HEK293 (cell line): ENCODE measurements around the gene ARHGAP33.

Experiments used
- HOXA7 ChIP-seq: sonication (generic); formaldehyde crosslinking; IDR thresholded peaks from 2 replicates; pipeline ENCODE4 v1.8.1; 2022; ENCODE audit warnings: missing genetic modification reagents, borderline replicate concordance
- HOXD13 ChIP-seq: sonication (generic); formaldehyde crosslinking; IDR thresholded peaks from 2 replicates; pipeline ENCODE4 v1.8.0; 2022; ENCODE audit warnings: missing genetic modification reagents, borderline replicate concordance
- OVOL3 ChIP-seq: fragments of 450-650 bp; formaldehyde crosslinking; IDR thresholded peaks from 2 replicates; pipeline ENCODE4 v1.5.1; 2016; ENCODE audit warnings: missing biosample characterization, missing genetic modification characterization
- REPIN1 ChIP-seq: fragments of 450-650 bp; formaldehyde crosslinking; IDR thresholded peaks from 2 replicates; pipeline ENCODE4 v1.5.1; 2017; ENCODE audit warnings: missing biosample characterization, missing genetic modification characterization, low read depth
- SCRT1 ChIP-seq: fragments of 450-650 bp; formaldehyde crosslinking; IDR thresholded peaks from 2 replicates; pipeline ENCODE4 v1.5.1; 2016; ENCODE audit warnings: missing biosample characterization, missing genetic modification characterization, borderline replicate concordance
- SCRT2 ChIP-seq: fragments of 450-650 bp; formaldehyde crosslinking; IDR thresholded peaks from 2 replicates; pipeline ENCODE4 v1.5.1; 2016; ENCODE audit warnings: missing biosample characterization, missing genetic modification characterization
- SP3 ChIP-seq: fragments of 450-650 bp; formaldehyde crosslinking; IDR thresholded peaks from 2 replicates; pipeline ENCODE4 v1.5.1; 2016; ENCODE audit warnings: missing biosample characterization, missing genetic modification characterization
- ZNF132 ChIP-seq: fragments of 450-650 bp; formaldehyde crosslinking; IDR thresholded peaks from 2 replicates; pipeline ENCODE4 v1.5.1; 2017; ENCODE audit warnings: missing biosample characterization, missing genetic modification characterization, borderline replicate concordance
- ZNF138 ChIP-seq: fragments of 450-650 bp; formaldehyde crosslinking; IDR thresholded peaks from 2 replicates; pipeline ENCODE4 v1.5.1; 2016; ENCODE audit warnings: missing biosample characterization, missing genetic modification characterization, borderline replicate concordance
- ZNF223 ChIP-seq: fragments of 450-650 bp; formaldehyde crosslinking; IDR thresholded peaks from 2 replicates; pipeline ENCODE4 v1.5.1; 2016; ENCODE audit warnings: missing biosample characterization, missing genetic modification characterization
- ZNF24 ChIP-seq: fragments of 450-650 bp; formaldehyde crosslinking; IDR thresholded peaks from 2 replicates; pipeline ENCODE4 v1.5.1; 2016; ENCODE audit warnings: missing biosample characterization, missing genetic modification characterization
- ZNF292 ChIP-seq: fragments of 450-650 bp; formaldehyde crosslinking; IDR thresholded peaks from 2 replicates; pipeline ENCODE4 v1.5.1; 2016; ENCODE audit warnings: low read depth, missing biosample characterization, missing genetic modification characterization, borderline replicate concordance
- ZNF302 ChIP-seq: fragments of 450-650 bp; formaldehyde crosslinking; IDR thresholded peaks from 2 replicates; pipeline ENCODE4 v1.5.1; 2016; ENCODE audit warnings: missing biosample characterization, missing genetic modification characterization, low read depth
- ZNF426 ChIP-seq: fragments of 450-650 bp; formaldehyde crosslinking; IDR thresholded peaks from 2 replicates; pipeline ENCODE4 v1.5.1; 2017; ENCODE audit warnings: missing biosample characterization, missing genetic modification characterization, mild to moderate bottlenecking, inconsistent platforms, moderate library complexity
- ZNF521 ChIP-seq: fragments of 450-650 bp; formaldehyde crosslinking; IDR thresholded peaks from 2 replicates; pipeline ENCODE4 v1.5.1; 2017; ENCODE audit warnings: missing biosample characterization, mild to moderate bottlenecking, missing genetic modification characterization
- ZNF558 ChIP-seq: fragments of 450-650 bp; formaldehyde crosslinking; IDR thresholded peaks from 2 replicates; pipeline ENCODE4 v1.5.1; 2016; ENCODE audit warnings: missing biosample characterization, missing genetic modification characterization
- ZNF585B ChIP-seq: fragments of 450-650 bp; formaldehyde crosslinking; IDR thresholded peaks from 2 replicates; pipeline ENCODE4 v1.5.1; 2016; ENCODE audit warnings: missing biosample characterization, missing genetic modification characterization
- ZNF600 ChIP-seq: fragments of 450-650 bp; formaldehyde crosslinking; IDR thresholded peaks from 2 replicates; pipeline ENCODE4 v1.5.1; 2016; ENCODE audit warnings: missing biosample characterization, missing genetic modification characterization
- ZNF658 ChIP-seq: fragments of 450-650 bp; formaldehyde crosslinking; IDR thresholded peaks from 2 replicates; pipeline ENCODE4; 2016; ENCODE audit warnings: missing biosample characterization, missing genetic modification characterization
- ZNF664 ChIP-seq: fragments of 450-650 bp; formaldehyde crosslinking; IDR thresholded peaks from 2 replicates; pipeline ENCODE4 v1.5.1; 2016; ENCODE audit warnings: missing biosample characterization, missing genetic modification characterization
- ZNF843 ChIP-seq: fragments of 450-650 bp; formaldehyde crosslinking; IDR thresholded peaks from 2 replicates; pipeline ENCODE4 v1.5.1; 2016; ENCODE audit warnings: missing biosample characterization, missing genetic modification characterization
- TF ChIP-seq, protein P1 (sequence below): fragments of 450-650 bp; formaldehyde crosslinking; IDR thresholded peaks from 2 replicates; pipeline ENCODE4 v1.5.0; 2017; ENCODE audit warnings: missing biosample characterization, missing genetic modification characterization, borderline replicate concordance
- TF ChIP-seq, protein P2 (sequence below): fragments of 450-650 bp; formaldehyde crosslinking; IDR thresholded peaks from 2 replicates; pipeline ENCODE4 v1.5.1; 2016; ENCODE audit warnings: missing biosample characterization, missing genetic modification characterization, borderline replicate concordance
- TF ChIP-seq, protein P3 (sequence below): fragments of 450-650 bp; formaldehyde crosslinking; IDR thresholded peaks from 2 replicates; pipeline ENCODE4 v1.5.1; 2016; ENCODE audit warnings: missing biosample characterization, missing genetic modification characterization
- TF ChIP-seq, protein P4 (sequence below): fragments of 450-650 bp; formaldehyde crosslinking; IDR thresholded peaks from 2 replicates; pipeline ENCODE4 v1.5.1; 2017; ENCODE audit warnings: missing biosample characterization, missing genetic modification characterization
- TF ChIP-seq, protein P5 (sequence below): fragments of 450-650 bp; formaldehyde crosslinking; IDR thresholded peaks from 2 replicates; pipeline ENCODE4 v1.5.1; 2017; ENCODE audit warnings: missing biosample characterization, missing genetic modification characterization

ARHGAP33 gene

DNA sequence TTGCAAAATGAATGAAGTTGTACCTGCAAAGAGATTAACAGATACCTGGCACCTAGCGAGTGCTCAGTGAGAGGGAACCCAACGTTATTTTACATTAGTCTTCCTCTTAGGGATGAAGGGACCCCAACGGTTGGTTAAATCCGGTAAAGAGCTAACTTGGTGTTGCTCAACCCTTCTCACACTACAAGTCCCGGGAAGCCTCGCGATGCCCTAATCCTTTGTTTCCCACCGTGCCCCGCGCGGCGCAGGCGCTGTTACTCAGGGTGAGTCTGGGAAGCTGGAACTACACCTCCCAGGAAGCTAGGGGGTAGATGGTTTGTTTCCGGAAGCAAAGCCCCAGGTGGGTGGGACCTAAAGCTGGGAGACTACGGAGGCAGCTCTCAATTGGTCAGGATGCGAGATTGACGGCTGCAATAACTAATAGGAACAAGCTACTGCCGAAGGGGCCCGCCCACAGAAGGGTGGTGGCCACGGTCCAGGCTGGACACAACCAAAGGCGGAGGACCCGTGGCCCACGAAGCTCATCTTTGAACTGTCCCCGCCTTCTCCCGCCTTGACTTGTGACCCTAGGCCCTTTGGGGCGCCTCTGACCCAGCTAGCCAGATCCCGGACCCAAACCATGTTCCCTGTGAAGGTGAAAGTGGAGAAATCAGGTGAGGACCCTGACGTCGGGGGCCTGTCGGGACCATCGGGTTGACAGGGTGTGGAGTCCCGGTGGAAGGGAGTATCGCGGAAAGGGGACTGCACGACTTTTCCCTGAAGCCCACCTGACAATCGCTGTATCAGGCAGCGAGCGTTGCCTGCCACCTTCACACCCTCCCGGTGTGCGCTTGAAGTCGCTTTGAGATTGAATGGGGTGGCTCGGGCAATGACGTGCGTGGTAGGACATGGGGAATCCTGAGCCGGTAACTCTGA is 27.0 kb upstream of the ARHGAP33 start, which contains the start of gene LIN37 (continued):
- TF ChIP-seq ZNF223 (tag by site-specific recombination) (no peak), ZNF600 (tag by site-specific recombination) (peak; percentile 87), SCRT1 (no peak), ZNF302 (tag by site-specific recombination) (no peak), ZNF521 (tag by site-specific recombination) (no peak), HOXA7 (no peak), ZNF558 (tag by site-specific recombination) (peak; percentile 40; the same call in 1 of the 2 replicates), ZNF24 (tag by site-specific recombination) (no peak), ZNF138 (tag by site-specific recombination) (no peak), ZNF658 (tag by site-specific recombination) (no peak), ZNF292 (tag by site-specific recombination) (no peak), ZNF843 (tag by site-specific recombination) (peak; percentile 44; the same call in 1 of the 2 replicates), SP3 (peak; percentile 100), ZNF585B (no peak), HOXD13 (no peak), REPIN1 (no peak), ZNF664 (tag by site-specific recombination) (no peak), ZNF132 (tag by site-specific recombination) (no peak), OVOL3 (tag by site-specific recombination) (0 out of 2 replicates have a peak, but pooled peaks have one; percentile 26), ZNF426 (tag by site-specific recombination) (no peak), SCRT2 (no peak)
- TF ChIP-seq, protein P1, sequence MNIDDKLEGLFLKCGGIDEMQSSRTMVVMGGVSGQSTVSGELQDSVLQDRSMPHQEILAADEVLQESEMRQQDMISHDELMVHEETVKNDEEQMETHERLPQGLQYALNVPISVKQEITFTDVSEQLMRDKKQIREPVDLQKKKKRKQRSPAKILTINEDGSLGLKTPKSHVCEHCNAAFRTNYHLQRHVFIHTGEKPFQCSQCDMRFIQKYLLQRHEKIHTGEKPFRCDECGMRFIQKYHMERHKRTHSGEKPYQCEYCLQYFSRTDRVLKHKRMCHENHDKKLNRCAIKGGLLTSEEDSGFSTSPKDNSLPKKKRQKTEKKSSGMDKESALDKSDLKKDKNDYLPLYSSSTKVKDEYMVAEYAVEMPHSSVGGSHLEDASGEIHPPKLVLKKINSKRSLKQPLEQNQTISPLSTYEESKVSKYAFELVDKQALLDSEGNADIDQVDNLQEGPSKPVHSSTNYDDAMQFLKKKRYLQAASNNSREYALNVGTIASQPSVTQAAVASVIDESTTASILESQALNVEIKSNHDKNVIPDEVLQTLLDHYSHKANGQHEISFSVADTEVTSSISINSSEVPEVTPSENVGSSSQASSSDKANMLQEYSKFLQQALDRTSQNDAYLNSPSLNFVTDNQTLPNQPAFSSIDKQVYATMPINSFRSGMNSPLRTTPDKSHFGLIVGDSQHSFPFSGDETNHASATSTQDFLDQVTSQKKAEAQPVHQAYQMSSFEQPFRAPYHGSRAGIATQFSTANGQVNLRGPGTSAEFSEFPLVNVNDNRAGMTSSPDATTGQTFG (tag by site-specific recombination) = no peak
- TF ChIP-seq, protein P2, sequence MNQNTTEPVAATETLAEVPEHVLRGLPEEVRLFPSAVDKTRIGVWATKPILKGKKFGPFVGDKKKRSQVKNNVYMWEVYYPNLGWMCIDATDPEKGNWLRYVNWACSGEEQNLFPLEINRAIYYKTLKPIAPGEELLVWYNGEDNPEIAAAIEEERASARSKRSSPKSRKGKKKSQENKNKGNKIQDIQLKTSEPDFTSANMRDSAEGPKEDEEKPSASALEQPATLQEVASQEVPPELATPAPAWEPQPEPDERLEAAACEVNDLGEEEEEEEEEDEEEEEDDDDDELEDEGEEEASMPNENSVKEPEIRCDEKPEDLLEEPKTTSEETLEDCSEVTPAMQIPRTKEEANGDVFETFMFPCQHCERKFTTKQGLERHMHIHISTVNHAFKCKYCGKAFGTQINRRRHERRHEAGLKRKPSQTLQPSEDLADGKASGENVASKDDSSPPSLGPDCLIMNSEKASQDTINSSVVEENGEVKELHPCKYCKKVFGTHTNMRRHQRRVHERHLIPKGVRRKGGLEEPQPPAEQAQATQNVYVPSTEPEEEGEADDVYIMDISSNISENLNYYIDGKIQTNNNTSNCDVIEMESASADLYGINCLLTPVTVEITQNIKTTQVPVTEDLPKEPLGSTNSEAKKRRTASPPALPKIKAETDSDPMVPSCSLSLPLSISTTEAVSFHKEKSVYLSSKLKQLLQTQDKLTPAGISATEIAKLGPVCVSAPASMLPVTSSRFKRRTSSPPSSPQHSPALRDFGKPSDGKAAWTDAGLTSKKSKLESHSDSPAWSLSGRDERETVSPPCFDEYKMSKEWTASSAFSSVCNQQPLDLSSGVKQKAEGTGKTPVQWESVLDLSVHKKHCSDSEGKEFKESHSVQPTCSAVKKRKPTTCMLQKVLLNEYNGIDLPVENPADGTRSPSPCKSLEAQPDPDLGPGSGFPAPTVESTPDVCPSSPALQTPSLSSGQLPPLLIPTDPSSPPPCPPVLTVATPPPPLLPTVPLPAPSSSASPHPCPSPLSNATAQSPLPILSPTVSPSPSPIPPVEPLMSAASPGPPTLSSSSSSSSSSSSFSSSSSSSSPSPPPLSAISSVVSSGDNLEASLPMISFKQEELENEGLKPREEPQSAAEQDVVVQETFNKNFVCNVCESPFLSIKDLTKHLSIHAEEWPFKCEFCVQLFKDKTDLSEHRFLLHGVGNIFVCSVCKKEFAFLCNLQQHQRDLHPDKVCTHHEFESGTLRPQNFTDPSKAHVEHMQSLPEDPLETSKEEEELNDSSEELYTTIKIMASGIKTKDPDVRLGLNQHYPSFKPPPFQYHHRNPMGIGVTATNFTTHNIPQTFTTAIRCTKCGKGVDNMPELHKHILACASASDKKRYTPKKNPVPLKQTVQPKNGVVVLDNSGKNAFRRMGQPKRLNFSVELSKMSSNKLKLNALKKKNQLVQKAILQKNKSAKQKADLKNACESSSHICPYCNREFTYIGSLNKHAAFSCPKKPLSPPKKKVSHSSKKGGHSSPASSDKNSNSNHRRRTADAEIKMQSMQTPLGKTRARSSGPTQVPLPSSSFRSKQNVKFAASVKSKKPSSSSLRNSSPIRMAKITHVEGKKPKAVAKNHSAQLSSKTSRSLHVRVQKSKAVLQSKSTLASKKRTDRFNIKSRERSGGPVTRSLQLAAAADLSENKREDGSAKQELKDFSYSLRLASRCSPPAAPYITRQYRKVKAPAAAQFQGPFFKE (tag by site-specific recombination) = no peak
- TF ChIP-seq, protein P3, sequence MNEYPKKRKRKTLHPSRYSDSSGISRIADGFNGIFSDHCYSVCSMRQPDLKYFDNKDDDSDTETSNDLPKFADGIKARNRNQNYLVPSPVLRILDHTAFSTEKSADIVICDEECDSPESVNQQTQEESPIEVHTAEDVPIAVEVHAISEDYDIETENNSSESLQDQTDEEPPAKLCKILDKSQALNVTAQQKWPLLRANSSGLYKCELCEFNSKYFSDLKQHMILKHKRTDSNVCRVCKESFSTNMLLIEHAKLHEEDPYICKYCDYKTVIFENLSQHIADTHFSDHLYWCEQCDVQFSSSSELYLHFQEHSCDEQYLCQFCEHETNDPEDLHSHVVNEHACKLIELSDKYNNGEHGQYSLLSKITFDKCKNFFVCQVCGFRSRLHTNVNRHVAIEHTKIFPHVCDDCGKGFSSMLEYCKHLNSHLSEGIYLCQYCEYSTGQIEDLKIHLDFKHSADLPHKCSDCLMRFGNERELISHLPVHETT (tag by site-specific recombination) = peak; percentile 50
- TF ChIP-seq, protein P4, sequence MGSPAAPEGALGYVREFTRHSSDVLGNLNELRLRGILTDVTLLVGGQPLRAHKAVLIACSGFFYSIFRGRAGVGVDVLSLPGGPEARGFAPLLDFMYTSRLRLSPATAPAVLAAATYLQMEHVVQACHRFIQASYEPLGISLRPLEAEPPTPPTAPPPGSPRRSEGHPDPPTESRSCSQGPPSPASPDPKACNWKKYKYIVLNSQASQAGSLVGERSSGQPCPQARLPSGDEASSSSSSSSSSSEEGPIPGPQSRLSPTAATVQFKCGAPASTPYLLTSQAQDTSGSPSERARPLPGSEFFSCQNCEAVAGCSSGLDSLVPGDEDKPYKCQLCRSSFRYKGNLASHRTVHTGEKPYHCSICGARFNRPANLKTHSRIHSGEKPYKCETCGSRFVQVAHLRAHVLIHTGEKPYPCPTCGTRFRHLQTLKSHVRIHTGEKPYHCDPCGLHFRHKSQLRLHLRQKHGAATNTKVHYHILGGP (tag by site-specific recombination) = no peak
- TF ChIP-seq, protein P5, sequence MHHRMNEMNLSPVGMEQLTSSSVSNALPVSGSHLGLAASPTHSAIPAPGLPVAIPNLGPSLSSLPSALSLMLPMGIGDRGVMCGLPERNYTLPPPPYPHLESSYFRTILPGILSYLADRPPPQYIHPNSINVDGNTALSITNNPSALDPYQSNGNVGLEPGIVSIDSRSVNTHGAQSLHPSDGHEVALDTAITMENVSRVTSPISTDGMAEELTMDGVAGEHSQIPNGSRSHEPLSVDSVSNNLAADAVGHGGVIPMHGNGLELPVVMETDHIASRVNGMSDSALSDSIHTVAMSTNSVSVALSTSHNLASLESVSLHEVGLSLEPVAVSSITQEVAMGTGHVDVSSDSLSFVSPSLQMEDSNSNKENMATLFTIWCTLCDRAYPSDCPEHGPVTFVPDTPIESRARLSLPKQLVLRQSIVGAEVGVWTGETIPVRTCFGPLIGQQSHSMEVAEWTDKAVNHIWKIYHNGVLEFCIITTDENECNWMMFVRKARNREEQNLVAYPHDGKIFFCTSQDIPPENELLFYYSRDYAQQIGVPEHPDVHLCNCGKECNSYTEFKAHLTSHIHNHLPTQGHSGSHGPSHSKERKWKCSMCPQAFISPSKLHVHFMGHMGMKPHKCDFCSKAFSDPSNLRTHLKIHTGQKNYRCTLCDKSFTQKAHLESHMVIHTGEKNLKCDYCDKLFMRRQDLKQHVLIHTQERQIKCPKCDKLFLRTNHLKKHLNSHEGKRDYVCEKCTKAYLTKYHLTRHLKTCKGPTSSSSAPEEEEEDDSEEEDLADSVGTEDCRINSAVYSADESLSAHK (tag by site-specific recombination) = no peak; the same call in 1 of the 2 replicates
